HepG2 (cell line): ENCODE results near the gene FAT1. TPM values are rescaled to one million over a fixed set of nuclear protein-coding genes. Genes with fewer than 3 reads are reported as not detected.

Experiments used
- ATAC-seq: fragments of 200-7000 bp; cut with Tn5 transposase; 3 replicates; pipeline ENCODE4 v1.9.1; 2020; ENCODE audit warnings: mild to moderate bottlenecking, moderate library complexity
- BruUV-seq: library from RNA; stranded (reverse); fragments of 400-500 nt; replicated peaks from 2 replicates; lab custom pipeline; 2021; lab: Mats Ljungman, UMichigan
- CTCF ChIA-PET: fragments of 300-600 bp; formaldehyde crosslinking; extraction: SDS; loops from one replicate; lab custom pipeline; 2021; ENCODE audit warnings: low total read pairs, inconsistent platforms, low intra/inter-chr PET ratio; lab: Yijun Ruan, JAX
- POLR2A ChIA-PET: fragments of 350-600 bp; sonication (Branson Sonifier 250); formaldehyde crosslinking; loops from one replicate; lab custom pipeline; 2020; ENCODE audit warnings: antibody characterized with exemption, inconsistent platforms; lab: Yijun Ruan, JAX
- DNase-seq: peaks from one replicate; pipeline ENCODE4 v3.0.0-alpha.2; 2015; ENCODE audit warnings: low spot score
- FAIRE-seq: peaks from 3 replicates; lab custom pipeline; 2011; peaks lifted over from hg19 to GRCh38; lab: Jason Lieb, UNC
- H2AFZ ChIP-seq: one replicate; pipeline ENCODE4 v1.6.1; 2011; ENCODE audit warnings: low read length, inconsistent platforms
- H3K27ac ChIP-seq: fragments of 300-600 bp; 3 replicates; pipeline ENCODE4 v1.8.0; 2011; ENCODE audit warnings: mixed run types, mild to moderate bottlenecking, mixed read lengths, low read length, inconsistent platforms; ENCODE audit not compliant: insufficient read depth; ENCODE audit errors: extremely low read length
- H3K27me3 ChIP-seq, 2 experiments: fragments of 200-600 bp in 1 of 2; 2 replicates in 1 of 2; 3 replicates in 1 of 2; pipeline versions ENCODE4 v1.6.0 to v1.8.0; 2011; ENCODE audit warnings: low read length in 2 of 2, mild to moderate bottlenecking in 2 of 2, moderate library complexity in 2 of 2, inconsistent platforms in 1 of 2; ENCODE audit not compliant: insufficient read depth in 2 of 2, control insufficient read depth in 1 of 2
- H3K36me3 ChIP-seq, 2 experiments: fragments of 200-600 bp in 1 of 2; replicated peaks in 1 of 2; 2 replicates in 1 of 2; 3 replicates in 1 of 2; pipeline versions ENCODE4 v1.5.1 to v1.8.0; 2011; ENCODE audit warnings: low read length in 2 of 2, inconsistent platforms in 1 of 2; ENCODE audit not compliant: insufficient read depth in 2 of 2, control insufficient read depth in 1 of 2
- H3K4me1 ChIP-seq: 2 replicates; pipeline ENCODE4 v1.5.1; 2012; ENCODE audit warnings: low read length, inconsistent platforms; ENCODE audit not compliant: insufficient read depth
- H3K4me2 ChIP-seq: 2 replicates; pipeline ENCODE4 v1.6.0; 2011; ENCODE audit warnings: low read depth, low read length, inconsistent platforms
- H3K4me3 ChIP-seq, 3 experiments: fragments of 200-600 bp in 1 of 3; sonication (generic), shearing (Covaris generic) in 1 of 3; replicated peaks in 1 of 3; 2 replicates each; pipeline ENCODE4 v1.5.1; 2011 to 2016; ENCODE audit warnings: low read length in 3 of 3, inconsistent platforms in 2 of 3, low read depth in 2 of 3, mild to moderate bottlenecking in 2 of 3, control low read depth in 1 of 3, mixed read lengths in 1 of 3; ENCODE audit not compliant: insufficient read depth in 1 of 3
- H3K79me2 ChIP-seq: one replicate; pipeline ENCODE4 v1.6.1; 2011; ENCODE audit warnings: low read length, inconsistent platforms; ENCODE audit not compliant: insufficient read depth
- H3K9ac ChIP-seq: 2 replicates; pipeline ENCODE4 v1.6.0; 2011; ENCODE audit warnings: mild to moderate bottlenecking, low read depth, low read length, inconsistent platforms; ENCODE audit not compliant: insufficient read depth
- H3K9me3 ChIP-seq: 2 replicates; pipeline ENCODE4 v1.5.1; 2012; ENCODE audit warnings: mild to moderate bottlenecking, low read length
- H4K20me1 ChIP-seq: 2 replicates; pipeline ENCODE4 v1.6.0; 2011; ENCODE audit warnings: inconsistent platforms, mild to moderate bottlenecking, low read length, moderate library complexity; ENCODE audit not compliant: insufficient read depth
- CEBPB ChIP-seq: IDR thresholded peaks from 2 replicates; pipeline ENCODE4 v1.6.1; 2011; ENCODE audit warnings: low read depth, low read length, improper control_type of control experiment, borderline replicate concordance
- DDIT3 ChIP-seq: sonication (generic); formaldehyde crosslinking; IDR thresholded peaks from 2 replicates; pipeline ENCODE4 v1.4.0; 2020; ENCODE audit warnings: mild to moderate bottlenecking, missing genetic modification reagents
- FOXO1 ChIP-seq: sonication (generic); formaldehyde crosslinking; IDR thresholded peaks from 2 replicates; pipeline ENCODE4 v1.4.0; 2020; ENCODE audit warnings: missing genetic modification reagents
- GATAD2A ChIP-seq: IDR thresholded peaks from 2 replicates; pipeline ENCODE4 v1.6.1; 2016
- HDAC2 ChIP-seq: sonication (generic); formaldehyde crosslinking; IDR thresholded peaks from 2 replicates; pipeline ENCODE4 v1.4.0; 2020; ENCODE audit warnings: missing genetic modification reagents
- HNF4A ChIP-seq: sonication (generic); formaldehyde crosslinking; IDR thresholded peaks from 2 replicates; pipeline ENCODE4 v1.4.0; 2020; ENCODE audit warnings: missing genetic modification reagents
- KDM6A ChIP-seq: IDR thresholded peaks from 2 replicates; pipeline ENCODE4 v1.6.1; 2016; ENCODE audit warnings: low read depth
- MTA3 ChIP-seq: sonication (generic); formaldehyde crosslinking; IDR thresholded peaks from 2 replicates; pipeline ENCODE4 v1.4.0; 2020; ENCODE audit warnings: missing genetic modification reagents
- NAIF1 ChIP-seq: sonication (generic); formaldehyde crosslinking; IDR thresholded peaks from 2 replicates; pipeline ENCODE4 v1.5.0; 2020; ENCODE audit warnings: mild to moderate bottlenecking, missing genetic modification reagents, borderline replicate concordance
- NCOA1 ChIP-seq: sonication (generic); formaldehyde crosslinking; IDR thresholded peaks from 2 replicates; pipeline ENCODE4 v1.9.0; 2021; ENCODE audit warnings: missing genetic modification reagents
- NR2F1 ChIP-seq, 2 experiments: fragments of 450-650 bp in 1 of 2; formaldehyde crosslinking in 1 of 2; IDR thresholded peaks; 2 replicates each; pipeline versions ENCODE4 v1.5.0 to v1.6.1; 2016 to 2020; ENCODE audit warnings: mild to moderate bottlenecking in 1 of 2, missing compliant biosample characterization in 1 of 2, missing genetic modification reagents in 1 of 2, moderate library complexity in 1 of 2
- NR3C1 ChIP-seq: sonication (generic); formaldehyde crosslinking; IDR thresholded peaks from 2 replicates; pipeline ENCODE4 v1.4.0; 2020; ENCODE audit warnings: missing genetic modification reagents
- POLR2AphosphoS2 ChIP-seq: IDR thresholded peaks from 2 replicates; pipeline ENCODE4 v1.6.1; 2011; ENCODE audit warnings: low read depth, low read length, improper control_type of control experiment
- RFXANK ChIP-seq: IDR thresholded peaks from 2 replicates; pipeline ENCODE4 v1.6.1; 2016
- SNRNP70 ChIP-seq: fragments of 200-400 bp; formaldehyde crosslinking; IDR thresholded peaks from 2 replicates; pipeline ENCODE4 v1.6.1; 2017; ENCODE audit warnings: mild to moderate bottlenecking, low read depth, low read length, moderate library complexity
- SOX13 ChIP-seq, 3 experiments: fragments of 450-650 bp in 1 of 3; sonication (generic) in 1 of 3; formaldehyde crosslinking in 1 of 3; IDR thresholded peaks in 2 of 3; conservative IDR thresholded peaks in 1 of 3; 2 replicates each; pipeline versions ENCODE4 v1.5.0 to v1.6.1; 2016 to 2020; ENCODE audit warnings: antibody characterized with exemption in 1 of 3, mild to moderate bottlenecking in 1 of 3, missing compliant biosample characterization in 1 of 3, missing genetic modification reagents in 1 of 3, moderate library complexity in 1 of 3
- TARDBP ChIP-seq: sonication (generic); formaldehyde crosslinking; IDR thresholded peaks from 2 replicates; pipeline ENCODE4 v1.8.0; 2022; ENCODE audit warnings: mild to moderate bottlenecking, missing genetic modification reagents
- ZC3H4 ChIP-seq: sonication (generic); formaldehyde crosslinking; IDR thresholded peaks from 2 replicates; pipeline ENCODE4 v1.4.0; 2020; ENCODE audit warnings: missing genetic modification reagents, borderline replicate concordance
- ZMYM4 ChIP-seq: sonication (generic); formaldehyde crosslinking; IDR thresholded peaks from 2 replicates; pipeline ENCODE4 v1.8.1; 2023; ENCODE audit warnings: mild to moderate bottlenecking, missing genetic modification reagents
- ZNF614 ChIP-seq: IDR thresholded peaks from 2 replicates; pipeline ENCODE4 v1.6.1; 2018; ENCODE audit warnings: missing biosample characterization, missing genetic modification reagents, inconsistent platforms, borderline replicate concordance
- ZNF720 ChIP-seq: sonication (generic); formaldehyde crosslinking; IDR thresholded peaks from 2 replicates; pipeline ENCODE4 v1.4.0; 2020; ENCODE audit warnings: missing genetic modification reagents
- ZNF777 ChIP-seq: sonication (generic); formaldehyde crosslinking; IDR thresholded peaks from 2 replicates; pipeline ENCODE4 v1.4.0; 2020; ENCODE audit warnings: missing genetic modification reagents
- ZNF788 ChIP-seq: sonication (generic); formaldehyde crosslinking; IDR thresholded peaks from 2 replicates; pipeline ENCODE4 v1.5.0; 2020; ENCODE audit warnings: mild to moderate bottlenecking, missing genetic modification reagents, borderline replicate concordance
- ZNF850 ChIP-seq: sonication (generic); formaldehyde crosslinking; conservative IDR thresholded peaks from 2 replicates; pipeline ENCODE4 v1.9.0; 2021; ENCODE audit warnings: mild to moderate bottlenecking, missing genetic modification reagents
- WGBS: methylation state at CpG from one replicate; pipeline ENCODE4 v1.1.6; 2017; ENCODE audit warnings: low lambda C conversion rate; 5-methylcytosine and 5-hydroxymethylcytosine counted together
- in situ Hi-C: cut with HindIII; loops from 2 replicates; pipeline ENCODE4 v1.10.0; 2017; ENCODE audit warnings: low pct_unique_long_range_greater_than_20kb; ENCODE audit not compliant: extremely low pct_ligation_motif_present
- intact Hi-C: fragments of 100-400 bp; cut with micrococcal nuclease; formaldehyde crosslinking; loops from one replicate; pipeline ENCODE4 v1.10.0; 2022; ENCODE audit not compliant: unreplicated experiment
- polyA plus RNA-seq, 8 experiments: library from polyadenylated mRNA; depleted of rRNA in 3 of 8; stranded (reverse) in 7 of 8; unstranded in 1 of 8; fragments of >200 nt; fragmentation: Illumina TruSeq in 4 of 8; extraction: Trizol in 4 of 8; gene quantifications; 2 replicates each; pipeline versions ENCODE4 v1.2.1 to v1.2.3, GENCODE V29; 2011 to 2016; ENCODE audit warnings: low read depth in 4 of 8, missing spikeins in 1 of 8, mixed read lengths in 1 of 8; ENCODE audit not compliant: insufficient read depth in 1 of 8
- total RNA-seq, 5 experiments: library from RNA; depleted of rRNA; stranded (reverse); fragments of >200 nt; fragmentation: Illumina TruSeq; extraction: Trizol; gene quantifications; 2 replicates each; pipeline ENCODE4 v1.2.3, GENCODE V29; 2016; ENCODE audit warnings: low read depth in 1 of 5
- TF ChIP-seq, protein P1 (sequence below): sonication (generic); formaldehyde crosslinking; conservative IDR thresholded peaks from 2 replicates; pipeline ENCODE4 v1.8.0; 2022; ENCODE audit warnings: missing genetic modification reagents

The FAT1 gene
- total and polyA plus RNA-seq, 2 of the 13 experiments (the other 11 are each of a cell fraction or from before 2014, with no cell fraction given), result 185 to 216 TPM

DNA sequence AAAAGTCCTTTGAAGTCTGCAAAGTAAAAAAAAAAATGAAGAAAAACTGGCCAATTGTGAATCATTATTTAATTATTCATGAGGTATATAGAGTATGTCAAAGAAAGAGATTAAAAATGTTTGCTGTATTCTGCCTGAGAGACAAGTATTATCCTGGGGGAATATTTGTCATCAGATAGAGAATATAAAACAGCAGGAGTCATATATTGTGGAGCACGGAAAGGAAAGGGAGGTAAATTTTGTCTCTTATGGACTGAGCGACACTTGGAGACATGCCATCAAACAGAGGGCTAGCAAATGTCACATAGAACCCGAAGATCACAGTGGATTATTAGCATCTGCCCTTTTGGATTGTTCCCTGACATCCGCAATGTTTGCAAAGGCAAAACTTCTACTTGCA lies 39.2 kb upstream of the FAT1 start (continued):
- TF ChIP-seq DDIT3 (CRISPR knock-in tag), result no peak
- no peak for TF ChIP-seq KDM6A

DNA sequence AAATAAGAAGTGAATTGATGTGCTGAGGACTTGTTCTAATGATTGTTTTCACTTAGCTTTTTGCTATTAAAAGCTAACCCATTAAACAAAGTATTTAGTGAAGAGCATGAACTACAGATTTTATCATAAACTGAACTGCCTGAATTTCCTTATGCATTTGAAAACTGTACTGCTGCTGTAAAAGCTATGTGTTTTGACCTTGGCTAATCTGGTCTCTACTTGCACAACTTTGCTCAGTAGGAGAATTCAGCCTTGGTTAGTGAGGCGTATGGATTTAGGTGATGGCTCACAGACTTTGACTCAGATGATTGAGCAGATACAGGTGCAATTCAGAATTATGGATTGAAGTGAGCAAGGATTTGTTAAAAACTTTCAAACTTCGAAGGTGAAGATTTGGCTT lies 38.7 kb upstream of the FAT1 start:
- Histone ChIP-seq H4K20me1 (no peaks in the 10 kb centered on the region), H3K27ac (peak overlapping the region; percentile 17), H3K4me1 (peaks cover 70% of the 10 kb centered on the region), H3K27me3 (no peaks in the 10 kb centered on the region), H3K4me3 (no peak overlapping the region), H3K79me2 (no peaks in the 10 kb centered on the region), H3K9me3 (no peaks in the 10 kb centered on the region), H3K4me2 (peak overlapping the region; percentile 14; the same call in 1 of the 2 replicates), H2AFZ (no peak overlapping the region), H3K9ac (no peak overlapping the region), H3K36me3 (no peaks in the 10 kb centered on the region)
- FAIRE-seq (peak; percentile 81), ATAC-seq (peak; percentile 22; the same call in 1 of the 3 replicates), DNase-seq (peak; percentile 56)
- intact Hi-C loops (no loop called here), in situ Hi-C loops (no loop called here)
- CTCF ChIA-PET, result no interaction called here
- POLR2A ChIA-PET, result no interaction called here
- 28% methylated on average over 2 of the region's 2 CpGs for WGBS
- BruUV-seq, result no TSS peak
- no peak for TF ChIP-seq ZMYM4
- TF ChIP-seq NCOA1, result no peak
- no peak for TF ChIP-seq SNRNP70
- TF ChIP-seq HNF4A, result peak; percentile 42
- peak; percentile 92 for TF ChIP-seq CEBPB
- TF ChIP-seq, protein P1, sequence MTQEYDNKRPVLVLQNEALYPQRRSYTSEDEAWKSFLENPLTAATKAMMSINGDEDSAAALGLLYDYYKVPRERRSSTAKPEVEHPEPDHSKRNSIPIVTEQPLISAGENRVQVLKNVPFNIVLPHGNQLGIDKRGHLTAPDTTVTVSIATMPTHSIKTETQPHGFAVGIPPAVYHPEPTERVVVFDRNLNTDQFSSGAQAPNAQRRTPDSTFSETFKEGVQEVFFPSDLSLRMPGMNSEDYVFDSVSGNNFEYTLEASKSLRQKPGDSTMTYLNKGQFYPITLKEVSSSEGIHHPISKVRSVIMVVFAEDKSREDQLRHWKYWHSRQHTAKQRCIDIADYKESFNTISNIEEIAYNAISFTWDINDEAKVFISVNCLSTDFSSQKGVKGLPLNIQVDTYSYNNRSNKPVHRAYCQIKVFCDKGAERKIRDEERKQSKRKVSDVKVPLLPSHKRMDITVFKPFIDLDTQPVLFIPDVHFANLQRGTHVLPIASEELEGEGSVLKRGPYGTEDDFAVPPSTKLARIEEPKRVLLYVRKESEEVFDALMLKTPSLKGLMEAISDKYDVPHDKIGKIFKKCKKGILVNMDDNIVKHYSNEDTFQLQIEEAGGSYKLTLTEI (CRISPR knock-in tag), result no peak
- TF ChIP-seq TARDBP (CRISPR knock-in tag), result peak; percentile 28; the same call in 1 of the 2 replicates
- TF ChIP-seq MTA3, result no peak
- TF ChIP-seq ZNF720 (CRISPR knock-in tag), result no peak
- no peak for TF ChIP-seq NR2F1 (CRISPR knock-in tag; IDR thresholded peaks at IDR 0.05)
- TF ChIP-seq FOXO1, result 0 out of 2 replicates have a peak, but pooled peaks have one; percentile 8
- no peak for TF ChIP-seq ZNF850 (CRISPR knock-in tag)
- no peak for TF ChIP-seq ZC3H4
- no peak for TF ChIP-seq POLR2AphosphoS2
- no peak for TF ChIP-seq NAIF1 (CRISPR knock-in tag)
- no peak for TF ChIP-seq NR3C1 (CRISPR knock-in tag)
- TF ChIP-seq ZNF777, result no peak
- peak; percentile 43; the same call in 1 of the 2 replicates for TF ChIP-seq GATAD2A
- 0 out of 2 replicates have a peak, but pooled peaks have one; percentile 25 for TF ChIP-seq HDAC2 (CRISPR knock-in tag)
- TF ChIP-seq RFXANK (CRISPR knock-in tag), result no peak
- no peak for TF ChIP-seq ZNF788 (CRISPR knock-in tag)
- no peak for TF ChIP-seq SOX13 (IDR thresholded peaks at IDR 0.05)
- TF ChIP-seq SOX13 (CRISPR knock-in tag; conservative IDR thresholded peaks at IDR 0.05 in 1 of 2, IDR thresholded peaks at IDR 0.05 in 1 of 2), result peak in 1 of 2 experiments; percentile 7; a peak in 1 of 4 replicates
- TF ChIP-seq ZNF614 (CRISPR knock-in tag), result 0 out of 2 replicates have a peak, but pooled peaks have one; percentile 31
